GM12891 (cell line): ENCODE results near the gene SERPIND1.
"Not testable (repeated sequence)": the region's sequence is repeated elsewhere in the genome, so short reads cannot be mapped to it uniquely, and the experiment has no call there.

ENCODE experiments used
- DNase-seq: peaks from one replicate; pipeline ENCODE4 v3.0.0; 2011; ENCODE audit warnings: low spot score; ENCODE audit not compliant: insufficient read length
- FAIRE-seq: peaks from 2 replicates; lab custom pipeline; 2011; peaks lifted over from hg19 to GRCh38; lab: Jason Lieb, UNC
- PAX5 ChIP-seq: IDR thresholded peaks from 2 replicates; pipeline ENCODE4 v1.6.1; 2011; ENCODE audit warnings: low read length, moderate library complexity, mild to moderate bottlenecking; ENCODE audit not compliant: insufficient read depth, severe bottlenecking
- POLR2A ChIP-seq: IDR thresholded peaks from 2 replicates; pipeline ENCODE4 v1.6.1; 2011; ENCODE audit warnings: low read depth, low read length, control low read depth
- POLR2AphosphoS5 ChIP-seq: IDR thresholded peaks from 2 replicates; pipeline ENCODE4 v1.6.1; 2011; ENCODE audit warnings: low read depth, low read length, control low read depth
- POU2F2 ChIP-seq: IDR thresholded peaks from 2 replicates; pipeline ENCODE4 v1.6.1; 2011; ENCODE audit warnings: low read depth, mild to moderate bottlenecking, control low read depth, low read length, moderate library complexity
- SPI1 ChIP-seq: IDR thresholded peaks from 2 replicates; pipeline ENCODE4 v1.6.1; 2011; ENCODE audit warnings: low read depth, low read length, control low read depth
- TAF1 ChIP-seq: IDR thresholded peaks from 2 replicates; pipeline ENCODE4 v1.6.1; 2011; ENCODE audit warnings: low read depth, low read length, control low read depth

Gene SERPIND1

DNA sequence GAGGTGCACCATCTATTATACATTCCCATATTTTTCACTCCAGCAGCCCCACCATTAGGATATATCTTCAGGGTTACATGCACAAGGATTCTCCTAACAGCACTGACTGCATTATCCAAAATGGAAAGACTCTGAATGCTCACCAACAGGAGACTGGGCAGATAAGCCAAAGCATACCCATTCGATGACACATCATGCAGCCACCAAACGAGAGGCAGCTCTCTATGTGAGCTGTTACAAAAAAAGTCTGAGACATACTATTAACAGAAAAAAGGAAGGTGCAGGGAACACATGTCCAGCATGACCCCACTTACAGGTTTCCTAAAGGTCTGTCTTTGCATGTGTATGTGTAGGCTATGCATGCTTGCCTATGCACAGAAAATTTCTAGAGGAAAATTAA is 12.4 kb upstream of the SERPIND1 start:
- FAIRE-seq (no peak), DNase-seq (no peak)
- TF ChIP-seq POU2F2 = no peak
- TF ChIP-seq SPI1 = no peak
- TF ChIP-seq POLR2AphosphoS5 = no peak
- TF ChIP-seq POLR2A = no peak
- no peak for TF ChIP-seq PAX5
- TF ChIP-seq TAF1 = no peak

DNA sequence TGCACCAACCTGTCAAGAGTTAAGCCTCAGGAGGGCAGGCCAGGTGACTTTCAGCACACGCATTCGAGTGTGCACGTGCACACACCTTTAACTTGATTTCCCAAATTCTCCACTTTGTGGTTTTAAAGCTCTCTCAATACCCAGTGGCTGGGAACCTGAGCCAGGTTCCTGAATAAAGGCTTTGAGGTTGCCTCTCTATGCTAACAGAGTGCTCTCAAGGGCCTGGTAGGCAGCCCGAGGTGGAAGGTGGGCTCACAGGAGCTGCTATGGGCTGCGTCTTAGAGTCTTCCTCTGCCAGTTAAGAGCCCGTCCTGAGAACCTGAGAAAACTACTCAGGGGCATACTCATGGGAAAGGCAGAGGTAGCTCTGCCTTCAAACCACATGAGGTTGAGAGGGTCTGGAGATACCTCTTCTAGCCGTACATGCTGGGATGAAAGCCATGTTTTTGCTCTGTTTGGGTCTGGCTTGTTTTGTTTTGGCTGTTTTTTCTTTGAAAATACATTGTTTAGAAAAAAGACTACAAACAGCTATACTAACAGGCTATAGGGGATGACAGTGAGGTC is 11.6 kb upstream of the SERPIND1 start:
- FAIRE-seq (no peak), DNase-seq (no peak)
- TF ChIP-seq TAF1 = no peak

DNA sequence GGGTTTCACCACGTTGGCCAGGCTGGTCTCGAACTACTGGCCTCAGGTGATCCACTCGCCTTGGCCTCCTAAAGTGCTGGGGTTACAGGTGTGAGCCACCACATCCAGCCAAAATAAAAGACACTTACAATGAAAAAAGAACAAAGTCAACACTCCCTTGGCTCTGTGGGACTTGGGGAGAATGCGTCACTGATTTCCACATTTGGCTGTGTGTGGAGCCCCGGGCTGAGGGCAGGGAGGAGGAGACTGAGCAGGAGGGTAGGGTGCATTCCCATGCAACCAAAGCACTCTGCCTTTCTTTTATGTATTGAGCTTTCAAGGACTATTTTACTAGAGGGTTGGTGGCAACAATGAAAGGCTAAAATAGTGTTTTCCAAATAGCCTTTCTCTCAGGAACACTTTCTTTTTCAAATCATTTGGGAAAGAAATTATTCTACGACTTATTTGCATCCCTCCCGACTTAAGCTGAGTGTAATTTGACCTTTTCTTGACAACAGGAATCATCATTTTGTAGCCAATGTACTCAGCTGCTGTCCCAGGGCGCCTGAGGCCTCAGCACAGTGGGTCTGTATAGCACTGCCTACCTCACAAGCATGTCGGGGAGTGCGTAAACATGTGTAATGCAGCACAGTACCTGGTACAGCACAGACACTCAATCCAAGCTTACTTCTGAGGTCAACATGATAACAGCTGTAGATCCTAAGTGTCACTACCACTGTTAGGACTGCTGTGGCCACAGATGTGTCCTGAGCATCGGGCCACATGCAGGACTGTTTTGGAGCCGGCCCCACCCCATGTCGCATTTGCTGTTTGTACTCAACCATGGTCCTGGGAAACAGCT is 10.1 kb upstream of the SERPIND1 start:
- DNase-seq (no peak), FAIRE-seq (no peak)
- TF ChIP-seq SPI1 (no peak), POLR2AphosphoS5 (no peak), POLR2A (no peak), PAX5 (no peak), TAF1 (no peak)

DNA sequence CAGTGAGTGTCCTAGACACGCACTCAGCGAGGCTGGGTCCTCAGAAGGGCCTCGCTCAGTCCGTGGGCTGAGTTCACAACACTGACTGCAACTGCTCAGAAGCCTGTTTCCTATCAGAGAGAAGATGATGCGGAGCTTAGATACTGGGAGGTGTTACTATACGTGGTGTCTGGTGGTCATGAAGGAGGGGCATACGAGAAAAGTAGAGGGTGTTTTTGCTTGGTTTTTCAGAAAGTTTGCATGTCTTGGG is 9.5 kb upstream of the SERPIND1 start:
- DNase-seq = no peak
- no peak for FAIRE-seq
- TF ChIP-seq TAF1 (no peak), SPI1 (no peak), PAX5 (no peak), POLR2A (no peak), POU2F2 (no peak), POLR2AphosphoS5 (no peak)

DNA sequence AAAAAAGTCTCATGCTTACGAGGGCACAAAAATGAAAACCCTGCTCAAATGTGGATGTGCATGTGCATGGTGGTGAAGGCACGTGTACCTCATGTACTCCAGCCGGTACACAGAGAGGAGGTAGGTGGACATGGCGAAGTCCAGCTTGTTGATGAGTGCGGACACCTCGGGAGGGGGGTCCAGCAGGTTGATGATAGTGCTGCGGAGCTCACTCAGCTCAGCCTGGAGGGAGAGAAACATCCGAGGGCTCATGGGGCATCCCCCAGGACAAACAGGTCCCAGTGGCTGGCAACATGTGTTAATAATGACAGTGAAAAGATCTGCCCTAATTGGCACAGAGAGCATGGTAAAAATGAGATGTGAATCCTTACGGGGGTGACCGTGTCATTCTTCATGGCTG is 9.2 kb upstream of the SERPIND1 start:
- DNase-seq (no peak), FAIRE-seq (no peak)
- TF ChIP-seq POLR2A (no peak), POU2F2 (no peak), POLR2AphosphoS5 (no peak), TAF1 (no peak), SPI1 (no peak), PAX5 (no peak)

DNA sequence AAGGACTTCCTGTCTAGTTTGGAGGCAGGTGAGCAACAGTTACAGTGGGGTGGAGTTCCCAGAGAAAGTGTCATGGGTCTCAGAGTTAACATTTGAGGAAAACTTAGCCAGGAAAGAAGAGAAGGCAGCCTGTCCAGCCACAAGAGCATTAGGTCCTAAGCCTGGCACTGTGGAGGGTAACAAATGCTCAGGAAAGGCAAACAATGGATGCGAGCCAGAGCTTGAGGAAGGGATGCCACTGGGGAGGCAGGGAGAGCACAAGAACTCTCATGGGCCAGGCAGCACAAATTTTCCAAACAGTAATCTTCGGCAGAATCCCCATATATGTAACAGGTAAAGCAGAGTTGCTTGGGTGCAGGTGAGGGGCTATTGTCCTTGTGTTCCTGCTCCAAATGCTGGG is 8.0 kb upstream of the SERPIND1 start:
- no peak for TF ChIP-seq PAX5
- no peak for TF ChIP-seq POLR2A
- no peak for TF ChIP-seq SPI1
- no peak for TF ChIP-seq TAF1
- TF ChIP-seq POU2F2 = no peak
- TF ChIP-seq POLR2AphosphoS5 = no peak
- DNase-seq (no peak), FAIRE-seq (no peak)

DNA sequence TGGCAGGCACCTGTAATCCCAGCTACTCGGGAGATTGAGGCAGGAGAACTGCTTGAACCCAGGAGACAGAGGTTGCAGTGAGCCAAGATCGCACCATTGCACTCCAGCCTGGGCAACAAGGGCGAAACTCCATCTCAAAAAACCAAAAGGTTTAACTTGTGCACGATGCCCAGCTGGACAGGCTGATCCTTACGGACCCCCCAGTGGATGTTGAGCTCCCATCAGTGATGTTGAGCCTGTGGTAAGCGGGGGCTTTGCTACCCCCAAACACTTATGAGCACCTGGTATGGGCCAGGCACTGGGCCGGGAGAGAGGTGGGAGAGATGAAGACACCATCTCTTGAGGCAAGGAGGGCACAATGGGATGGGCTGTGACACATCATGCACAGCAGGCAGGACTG is 7.4 kb upstream of the SERPIND1 start:
- TF ChIP-seq POLR2A (no peak), PAX5 (no peak), SPI1 (no peak), POU2F2 (no peak), TAF1 (no peak), POLR2AphosphoS5 (no peak)
- DNase-seq (no peak), FAIRE-seq (no peak)

DNA sequence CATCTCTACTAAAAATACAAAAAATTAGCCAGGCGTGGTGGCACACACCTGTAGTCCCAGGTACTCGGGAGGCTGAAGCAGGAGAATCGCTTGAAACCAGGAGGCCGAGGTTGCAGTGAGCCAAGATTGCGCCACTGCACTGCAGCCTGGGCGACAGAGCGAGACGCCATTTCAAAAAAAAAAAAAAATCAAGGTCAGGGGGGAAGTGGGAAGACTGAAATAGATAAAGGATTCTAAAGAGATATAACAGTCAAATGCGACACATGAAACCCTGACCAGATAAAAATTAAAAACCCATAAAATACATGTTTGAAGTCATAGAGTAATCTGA is 4.5 kb upstream of the SERPIND1 start:
- FAIRE-seq, DNase-seq: not testable (repeated sequence)

DNA sequence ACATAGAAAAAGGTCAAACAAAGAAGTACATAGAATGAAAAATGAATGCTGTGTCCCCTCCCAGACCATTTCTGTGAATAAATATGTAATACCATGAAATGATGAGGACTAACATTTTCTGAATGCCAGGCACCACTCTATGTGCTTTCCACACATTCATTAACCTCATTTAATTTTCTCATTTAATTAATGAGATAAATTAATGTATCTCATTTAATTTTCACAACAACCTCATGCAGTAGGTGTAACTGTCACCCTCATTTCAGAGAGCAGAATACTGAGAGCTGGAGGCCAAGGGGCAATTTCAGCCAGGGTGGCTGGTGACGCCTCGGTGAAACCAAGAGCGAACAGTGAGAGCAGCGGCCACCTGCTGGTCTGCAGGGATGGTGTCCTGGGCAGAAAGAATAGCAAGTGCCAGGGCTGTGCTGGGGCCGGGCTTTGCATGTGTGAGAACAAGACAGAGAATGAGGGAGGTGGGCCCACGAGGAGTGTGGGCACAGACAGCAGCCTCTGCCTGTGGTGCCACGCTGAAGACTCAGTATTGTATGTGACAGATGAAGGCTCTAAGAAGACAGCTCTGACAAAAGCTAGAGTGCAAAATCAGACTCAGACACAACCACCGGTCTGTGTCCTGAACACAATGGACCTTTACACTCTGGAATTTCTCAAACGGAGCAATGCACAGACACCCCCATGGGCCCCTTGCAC is 1.8 kb upstream of the SERPIND1 start:
- TF ChIP-seq PAX5 (no peak), POLR2A (no peak), POU2F2 (no peak), POLR2AphosphoS5 (no peak), SPI1 (no peak), TAF1 (no peak)
- no peak for FAIRE-seq

DNA sequence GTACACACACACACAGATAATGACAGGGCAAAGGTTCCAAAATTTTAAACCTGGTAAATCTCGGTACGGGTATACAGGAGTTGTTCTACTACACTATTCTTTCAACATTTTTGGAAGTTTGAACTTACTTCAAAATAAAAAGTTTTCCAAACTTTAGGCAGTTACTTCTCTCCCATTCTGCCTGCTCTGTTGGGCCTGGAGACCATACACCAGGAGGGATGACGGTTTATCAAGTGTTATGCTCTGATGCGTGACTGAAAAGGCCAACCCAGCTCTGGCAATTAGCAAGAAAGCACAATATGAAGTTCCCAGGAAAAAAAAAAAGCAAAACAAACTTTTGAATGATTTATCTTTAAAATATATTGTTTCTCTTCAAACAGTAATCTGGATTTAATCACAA is 969 bp downstream of the SERPIND1 start:
- TF ChIP-seq SPI1 (no peak), PAX5 (no peak)
- DNase-seq = no peak
- FAIRE-seq = no peak

More for the DNA sequence above, 1.8 kb upstream of the SERPIND1 start:
- no peak for DNase-seq
